ENCODE results near the gene BAG2. TPM values are rescaled to one million over a fixed set of nuclear protein-coding genes. Genes with fewer than 3 reads are reported as not detected.

BAG2 gene
- total and polyA plus RNA-seq, 2 of the 13 experiments (the other 11 are each of a cell fraction or from before 2014, with no cell fraction given), result 5.7 to 15.1 TPM

GRCh38 chr6:57147955-57148858 is 23.9 kb upstream of the BAG2 start:
- H3K27me3 ChIP-seq (ENCODE audit: control insufficient read depth in 1 of 2, insufficient read depth in 2 of 2, low read length in 2 of 2), result no peaks in the 10 kb centered on the region
- intact Hi-C loops (cut with micrococcal nuclease; ENCODE audit: unreplicated experiment) (no loop called here), in situ Hi-C loops (cut with HindIII; ENCODE audit: extremely low pct_ligation_motif_present, low pct_unique_long_range_greater_than_20kb) (no loop called here)
- H3K4me2 ChIP-seq (ENCODE audit: low read depth, low read length), result no peak overlapping the region
- DNase-seq (ENCODE audit: low spot score) (no peak), FAIRE-seq (no peak), ATAC-seq (no peak)
- no peak overlapping the region for H3K9ac ChIP-seq (ENCODE audit: insufficient read depth, low read depth, low read length)
- no peaks in the 10 kb centered on the region for H4K20me1 ChIP-seq (ENCODE audit: insufficient read depth, low read length)
- H3K36me3 ChIP-seq (replicated peaks in 1 of 2; ENCODE audit: control insufficient read depth in 1 of 2, insufficient read depth in 2 of 2, low read length in 2 of 2), result peaks cover 11 to 48% of the 10 kb centered on the region in 2 experiments
- no peak overlapping the region for H3K4me3 ChIP-seq (replicated peaks in 1 of 3; ENCODE audit: insufficient read depth in 1 of 3, low read depth in 2 of 3, low read length in 3 of 3)
- no peak overlapping the region for H3K27ac ChIP-seq (ENCODE audit: extremely low read length, insufficient read depth, low read length)
- TF ChIP-seq ZNF343 (CRISPR knock-in tag; IDR thresholded peaks at IDR 0.05), result no peak
- no peak for TF ChIP-seq XBP1 (CRISPR knock-in tag; IDR thresholded peaks at IDR 0.05)
- TF ChIP-seq ZNF709 (CRISPR knock-in tag; IDR thresholded peaks at IDR 0.05), result no peak
- no peak for TF ChIP-seq NCOA1 (CRISPR knock-in tag; IDR thresholded peaks at IDR 0.05)
- TF ChIP-seq, protein P1, sequence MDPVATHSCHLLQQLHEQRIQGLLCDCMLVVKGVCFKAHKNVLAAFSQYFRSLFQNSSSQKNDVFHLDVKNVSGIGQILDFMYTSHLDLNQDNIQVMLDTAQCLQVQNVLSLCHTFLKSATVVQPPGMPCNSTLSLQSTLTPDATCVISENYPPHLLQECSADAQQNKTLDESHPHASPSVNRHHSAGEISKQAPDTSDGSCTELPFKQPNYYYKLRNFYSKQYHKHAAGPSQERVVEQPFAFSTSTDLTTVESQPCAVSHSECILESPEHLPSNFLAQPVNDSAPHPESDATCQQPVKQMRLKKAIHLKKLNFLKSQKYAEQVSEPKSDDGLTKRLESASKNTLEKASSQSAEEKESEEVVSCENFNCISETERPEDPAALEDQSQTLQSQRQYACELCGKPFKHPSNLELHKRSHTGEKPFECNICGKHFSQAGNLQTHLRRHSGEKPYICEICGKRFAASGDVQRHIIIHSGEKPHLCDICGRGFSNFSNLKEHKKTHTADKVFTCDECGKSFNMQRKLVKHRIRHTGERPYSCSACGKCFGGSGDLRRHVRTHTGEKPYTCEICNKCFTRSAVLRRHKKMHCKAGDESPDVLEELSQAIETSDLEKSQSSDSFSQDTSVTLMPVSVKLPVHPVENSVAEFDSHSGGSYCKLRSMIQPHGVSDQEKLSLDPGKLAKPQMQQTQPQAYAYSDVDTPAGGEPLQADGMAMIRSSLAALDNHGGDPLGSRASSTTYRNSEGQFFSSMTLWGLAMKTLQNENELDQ (CRISPR knock-in tag; IDR thresholded peaks at IDR 0.05; ENCODE audit: borderline replicate concordance), result no peak
- POLR2A ChIA-PET, result no interaction called here
- 94% methylated on average over 7 of the region's 7 CpGs for WGBS (ENCODE audit: low lambda C conversion rate)
- H3K79me2 ChIP-seq (ENCODE audit: insufficient read depth, low read length), result no peaks in the 10 kb centered on the region
- CTCF ChIA-PET (ENCODE audit: low intra/inter-chr PET ratio, low total read pairs), result no interaction called here
- no peaks in the 10 kb centered on the region for H3K9me3 ChIP-seq (ENCODE audit: low read length)
- no peak overlapping the region for H2AFZ ChIP-seq (ENCODE audit: low read length)
- no peaks in the 10 kb centered on the region for H3K4me1 ChIP-seq (ENCODE audit: insufficient read depth, low read length)
- BruUV-seq (replicated peaks), result no TSS peak

- no peaks in the 10 kb centered on the region for H3K4me1 ChIP-seq (ENCODE audit: insufficient read depth, low read length)
- ChIA-PET POLR2A (no interaction called here), CTCF (ENCODE audit: low intra/inter-chr PET ratio, low total read pairs) (no interaction called here)
- FAIRE-seq, result no peak
- H2AFZ ChIP-seq (ENCODE audit: low read length), result no peak overlapping the region
- no peak overlapping the region for H3K9ac ChIP-seq (ENCODE audit: insufficient read depth, low read depth, low read length)
- no peak for DNase-seq (ENCODE audit: low spot score)
- ATAC-seq, result no peak
- TF ChIP-seq ZNF710 (CRISPR knock-in tag; IDR thresholded peaks at IDR 0.05; ENCODE audit: borderline replicate concordance) (no peak), ZNF562 (CRISPR knock-in tag; IDR thresholded peaks at IDR 0.05; ENCODE audit: borderline replicate concordance) (no peak), ZNF3 (CRISPR knock-in tag; IDR thresholded peaks at IDR 0.05) (no peak), ZMAT5 (CRISPR knock-in tag; IDR thresholded peaks at IDR 0.05; ENCODE audit: borderline replicate concordance, low read depth) (no peak), ZNF274 (CRISPR knock-in tag; IDR thresholded peaks at IDR 0.05) (no peak), ZNF737 (CRISPR knock-in tag; IDR thresholded peaks at IDR 0.05; ENCODE audit: borderline replicate concordance) (no peak)
- H3K27me3 ChIP-seq (ENCODE audit: control insufficient read depth in 1 of 2, insufficient read depth in 2 of 2, low read length in 2 of 2), result no peaks in the 10 kb centered on the region
- intact Hi-C loops (cut with micrococcal nuclease; ENCODE audit: unreplicated experiment) (no loop called here), in situ Hi-C loops (cut with HindIII; ENCODE audit: extremely low pct_ligation_motif_present, low pct_unique_long_range_greater_than_20kb) (no loop called here)
- H3K79me2 ChIP-seq (ENCODE audit: insufficient read depth, low read length), result no peaks in the 10 kb centered on the region
- no peak overlapping the region for H3K4me3 ChIP-seq (replicated peaks in 1 of 3; ENCODE audit: insufficient read depth in 1 of 3, low read depth in 2 of 3, low read length in 3 of 3)
- peaks cover 2 to 21% of the 10 kb centered on the region in 2 experiments for H3K36me3 ChIP-seq (replicated peaks in 1 of 2; ENCODE audit: control insufficient read depth in 1 of 2, insufficient read depth in 2 of 2, low read length in 2 of 2)
- H3K27ac ChIP-seq (ENCODE audit: extremely low read length, insufficient read depth, low read length), result no peak overlapping the region
- H3K4me2 ChIP-seq (ENCODE audit: low read depth, low read length), result no peak overlapping the region
- H3K9me3 ChIP-seq (ENCODE audit: low read length), result no peaks in the 10 kb centered on the region
- H4K20me1 ChIP-seq (ENCODE audit: insufficient read depth, low read length), result no peaks in the 10 kb centered on the region
- no TSS peak for BruUV-seq (replicated peaks)
Measured at GRCh38 chr6:57158658-57159057, 13.5 kb upstream of the BAG2 start.

Data from HepG2 (cell line).